GM18498 (cell line): Measurements from ENCODE around the gene AIFM1.
A peak's percentile ranks its signal among the peaks of the same experiment; 100 is the strongest.
"Not testable (repeated sequence)": the region's sequence is repeated elsewhere in the genome, so short reads cannot be mapped to it uniquely, and the experiment has no call there.

Experiments
- ATAC-seq: cut with Tn5 transposase; IDR thresholded peaks from one replicate; pipeline ENCODE4 v1.9.1; 2021; ENCODE audit warnings: mild to moderate bottlenecking, moderate library complexity; ENCODE audit not compliant: unreplicated experiment

Gene AIFM1

DNA sequence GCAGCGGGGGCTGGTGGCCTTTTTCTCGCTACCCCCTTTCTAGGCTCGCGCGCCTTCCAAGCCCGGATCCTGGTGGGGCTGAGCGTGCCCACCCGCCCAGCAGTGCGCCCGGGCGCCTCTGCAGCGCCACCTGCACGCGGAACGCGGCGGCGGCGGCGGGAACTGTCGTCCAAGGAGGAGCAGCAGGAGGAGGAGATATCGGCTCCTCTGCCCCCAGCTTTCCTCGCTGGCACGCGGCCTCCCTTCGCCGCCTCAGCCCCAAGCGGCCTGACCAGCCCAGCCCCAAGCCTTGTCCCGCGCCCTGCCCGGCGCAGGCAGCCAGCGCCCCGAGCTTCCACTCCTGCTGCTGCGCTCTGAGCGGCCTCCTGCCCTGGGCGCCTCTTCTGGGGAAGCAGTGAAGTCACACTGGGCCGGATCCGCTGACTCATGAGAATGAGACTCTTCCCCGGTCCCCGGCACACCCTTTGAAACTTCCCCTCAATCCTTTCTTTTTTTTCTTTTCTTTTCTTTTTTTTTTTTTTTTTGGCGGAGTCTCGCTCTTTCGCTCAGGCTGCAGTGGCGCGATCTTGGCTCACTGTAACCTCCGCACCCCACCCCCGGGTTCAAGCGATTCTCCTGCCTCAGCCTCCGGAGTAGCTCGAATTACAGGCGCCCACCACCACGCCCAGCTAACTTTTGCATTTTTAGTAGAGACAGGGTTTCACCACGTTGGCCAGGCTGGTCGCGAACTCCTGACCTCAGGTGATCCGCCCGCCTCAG lies 44.7 kb downstream of the AIFM1 start:
- ATAC-seq, result peak; percentile 80

DNA sequence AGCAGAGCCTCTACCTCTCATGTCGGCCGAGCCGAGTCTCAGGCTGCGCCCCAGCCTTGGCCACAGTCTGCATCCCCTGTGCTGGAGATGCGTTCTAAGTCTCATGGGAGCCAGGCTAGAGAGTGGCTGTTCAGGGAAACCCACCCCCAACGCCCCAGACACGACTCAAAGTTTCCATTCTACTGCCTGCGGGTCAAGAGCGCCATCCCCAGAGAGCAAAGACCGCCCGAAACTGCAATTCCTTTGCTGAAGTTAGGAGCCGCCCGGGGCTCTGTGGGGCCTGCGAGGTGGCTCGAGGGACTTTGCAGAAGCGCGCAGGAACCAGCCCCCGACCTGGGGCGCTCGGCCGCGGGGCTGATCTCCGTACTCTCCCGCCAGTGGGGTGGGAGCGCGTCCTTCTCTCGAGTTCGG lies 45.3 kb downstream of the AIFM1 start:
- ATAC-seq, result peak; percentile 39

DNA sequence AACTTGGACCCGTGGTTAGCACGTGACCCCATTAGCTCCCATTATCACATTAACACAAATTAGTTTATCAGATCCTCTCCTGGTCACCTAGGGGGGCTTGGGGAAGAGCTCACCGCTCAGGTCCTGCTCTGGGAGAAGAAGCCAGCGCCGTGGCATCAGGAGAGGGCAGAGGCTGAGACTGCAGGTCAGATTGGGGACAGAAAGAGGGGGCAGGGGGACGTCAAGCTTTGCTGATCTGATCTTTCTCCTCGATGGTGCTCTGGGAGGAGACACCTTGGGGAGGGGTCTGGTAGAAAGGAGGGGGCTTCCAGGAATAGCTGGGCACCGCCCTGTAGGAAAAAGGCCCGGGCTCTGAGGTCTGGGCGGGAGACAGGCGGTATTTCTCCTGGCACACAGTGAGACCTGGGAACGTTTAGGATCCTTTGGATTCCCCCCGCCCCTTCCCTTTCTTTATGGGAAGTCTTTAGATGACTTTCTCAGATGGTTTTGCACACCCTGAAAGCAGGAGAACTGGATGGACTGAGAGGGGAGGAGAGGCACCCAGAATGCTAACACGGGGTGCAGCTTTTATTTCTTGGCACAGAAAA lies 46.2 kb downstream of the AIFM1 start:
- ATAC-seq, result no peak

DNA sequence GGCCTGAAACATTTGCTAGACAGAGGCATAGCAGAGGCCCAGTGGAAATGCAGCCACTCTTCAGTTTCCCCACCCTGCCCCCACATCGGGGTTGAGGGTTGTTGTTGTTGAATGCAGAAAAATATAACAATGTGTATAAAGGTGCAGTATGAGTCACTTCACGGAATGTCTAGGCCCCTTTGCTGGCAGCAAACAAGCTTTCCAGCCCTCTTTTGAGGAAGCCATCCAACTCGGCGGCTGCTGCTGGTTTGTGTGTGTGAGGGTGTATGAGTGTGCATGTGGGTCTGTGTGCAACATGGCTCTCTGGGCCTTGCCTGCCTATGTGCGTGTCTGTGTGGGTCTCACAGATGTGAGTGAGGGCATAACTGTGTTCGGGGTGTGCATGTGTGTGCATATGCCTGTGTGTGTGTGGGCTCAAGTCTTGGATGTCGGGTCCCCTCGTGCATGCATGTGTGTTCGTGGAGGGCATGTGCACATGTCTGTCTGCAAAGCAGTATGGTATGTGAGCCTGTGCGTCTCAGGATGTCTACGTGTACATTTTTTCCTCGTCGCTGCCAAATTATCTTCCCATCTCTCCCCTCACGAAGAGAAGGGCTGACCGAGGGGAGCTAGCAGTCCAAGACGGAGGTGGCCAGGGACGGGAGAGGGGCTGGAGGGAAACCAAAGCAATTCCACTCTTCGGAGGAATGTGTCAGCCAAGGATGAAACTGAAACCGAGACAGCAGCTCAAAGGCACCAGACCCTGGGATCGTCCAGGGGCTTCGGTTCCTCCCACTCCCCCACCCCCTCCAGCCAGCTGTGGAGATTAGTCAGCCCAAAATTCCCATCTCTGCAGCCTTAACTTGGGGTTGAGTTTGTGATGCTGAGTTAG lies 47.0 kb downstream of the AIFM1 start:
- no peak for ATAC-seq

DNA sequence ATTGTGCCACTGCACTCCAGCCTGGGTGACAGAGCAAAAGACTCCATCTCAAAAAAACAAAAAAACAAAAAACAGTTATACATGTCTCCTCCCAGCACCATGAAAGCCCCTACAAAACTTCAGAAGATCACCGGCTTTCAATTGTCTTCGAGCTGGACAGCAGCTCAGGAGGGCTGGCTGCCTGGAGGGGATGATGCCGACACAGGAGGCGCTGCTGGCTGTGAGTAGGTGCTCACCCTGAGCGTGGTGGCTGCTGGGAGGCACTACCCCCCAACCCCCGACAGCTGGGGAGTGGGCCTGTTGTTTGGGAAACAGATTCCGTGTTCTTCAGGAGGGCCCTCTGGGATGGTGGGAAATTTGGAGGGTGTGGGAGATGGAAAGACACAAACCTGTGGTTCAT lies 48.5 kb downstream of the AIFM1 start:
- no peak for ATAC-seq

DNA sequence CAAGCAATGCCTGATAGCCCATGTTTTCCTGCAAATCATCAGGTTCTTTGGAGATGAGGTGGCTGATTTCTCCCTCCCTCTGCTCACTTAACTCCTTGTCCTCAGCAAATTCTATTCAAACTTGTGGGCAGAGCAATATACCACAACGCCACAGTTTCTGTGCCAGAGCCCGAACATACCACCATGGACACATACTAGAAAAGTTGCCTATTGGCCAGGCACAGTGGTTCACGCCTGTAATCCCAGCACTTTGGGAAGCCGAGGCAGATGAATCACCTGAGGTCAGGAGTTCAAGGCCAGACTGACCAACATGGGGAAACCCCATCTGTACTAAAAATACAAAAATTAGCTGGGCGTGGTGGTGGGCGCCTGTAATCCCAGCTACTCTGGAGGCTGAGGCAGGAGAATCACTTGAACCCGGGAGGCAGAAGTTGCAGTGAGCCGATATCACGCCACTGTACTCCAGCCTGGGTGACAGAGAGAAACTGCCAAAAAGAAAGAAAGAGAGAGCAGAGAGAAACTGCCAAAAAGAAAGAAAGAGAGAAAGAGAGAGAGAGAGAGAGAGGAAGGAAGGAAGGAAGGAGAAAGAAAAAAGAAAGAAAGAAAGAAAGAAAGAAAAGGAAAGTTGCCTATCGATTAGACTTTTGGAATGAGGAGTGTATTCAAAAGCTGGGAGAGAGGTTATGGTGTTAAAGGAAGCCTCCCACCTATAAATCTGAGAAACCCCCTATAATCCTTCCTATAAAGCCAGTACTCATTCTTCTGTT lies 50.3 kb downstream of the AIFM1 start:
- ATAC-seq, result not testable (repeated sequence)

DNA sequence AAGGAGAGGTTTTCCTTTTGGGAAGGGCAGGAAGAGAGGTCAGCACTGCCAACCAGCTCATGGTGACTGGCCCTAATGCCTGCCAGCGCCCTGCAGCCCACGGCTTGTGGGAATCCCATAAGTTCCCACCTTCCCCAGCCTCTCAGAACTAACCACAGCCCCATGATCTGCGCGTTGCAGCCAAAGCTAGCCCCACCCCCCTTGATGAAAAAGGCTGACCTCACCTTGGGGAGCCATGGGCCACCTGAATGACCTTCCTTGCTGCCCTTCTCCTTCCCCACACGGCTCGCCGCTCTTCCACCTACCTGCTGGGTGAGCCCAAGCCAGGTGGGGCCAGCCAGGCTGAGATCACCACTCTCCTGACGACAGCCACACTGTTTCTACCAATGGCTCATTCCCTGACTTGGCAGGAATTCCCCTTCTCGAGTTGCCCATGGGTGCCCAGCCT lies 51.5 kb downstream of the AIFM1 start:
- ATAC-seq, result no peak

DNA sequence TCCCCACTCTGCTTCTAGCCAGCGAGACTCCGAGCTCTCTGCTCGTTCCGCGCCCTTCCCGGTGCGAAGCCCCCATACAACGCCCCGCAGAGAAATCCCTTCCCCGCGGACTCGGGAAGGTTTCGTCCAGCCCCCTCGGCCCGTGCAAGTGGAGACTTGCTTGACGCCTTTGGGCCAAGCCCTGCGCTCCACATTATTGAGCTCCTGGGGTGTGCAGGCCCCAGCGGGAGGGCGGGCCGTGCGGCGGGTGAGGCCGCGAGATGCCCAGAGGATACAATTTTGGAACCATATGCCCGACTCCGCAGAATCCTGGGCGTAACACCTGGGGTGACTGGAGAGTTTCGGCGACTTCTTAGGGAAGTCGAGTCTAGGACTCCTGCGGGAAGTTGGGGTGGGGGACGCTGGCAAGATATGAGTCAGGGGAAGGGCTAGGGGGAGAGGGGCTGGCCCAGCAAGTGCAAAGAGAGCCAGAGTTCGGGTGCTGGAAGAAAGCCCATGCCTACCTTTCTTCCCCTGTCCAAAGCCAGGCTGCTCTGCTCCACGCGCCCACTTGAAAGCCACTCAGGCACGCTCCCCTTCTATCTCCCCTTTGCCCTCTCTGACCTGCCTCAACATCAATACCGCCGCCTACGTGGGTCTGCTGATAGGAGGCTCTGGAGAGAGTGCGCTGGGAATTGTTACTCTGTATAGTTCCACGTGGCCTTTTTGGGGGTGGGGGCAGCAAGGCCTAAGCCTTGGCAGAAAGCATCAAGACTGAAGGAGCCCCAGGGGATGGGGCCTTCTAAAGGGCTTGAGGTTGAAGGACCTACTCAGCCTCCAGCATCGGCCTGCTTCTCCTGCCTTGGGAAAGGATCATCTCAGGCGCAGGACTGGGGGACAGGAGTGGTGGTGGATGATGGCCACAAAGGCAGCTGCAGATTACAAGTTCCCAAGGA lies 54.2 kb downstream of the AIFM1 start:
- ATAC-seq, result no peak

DNA sequence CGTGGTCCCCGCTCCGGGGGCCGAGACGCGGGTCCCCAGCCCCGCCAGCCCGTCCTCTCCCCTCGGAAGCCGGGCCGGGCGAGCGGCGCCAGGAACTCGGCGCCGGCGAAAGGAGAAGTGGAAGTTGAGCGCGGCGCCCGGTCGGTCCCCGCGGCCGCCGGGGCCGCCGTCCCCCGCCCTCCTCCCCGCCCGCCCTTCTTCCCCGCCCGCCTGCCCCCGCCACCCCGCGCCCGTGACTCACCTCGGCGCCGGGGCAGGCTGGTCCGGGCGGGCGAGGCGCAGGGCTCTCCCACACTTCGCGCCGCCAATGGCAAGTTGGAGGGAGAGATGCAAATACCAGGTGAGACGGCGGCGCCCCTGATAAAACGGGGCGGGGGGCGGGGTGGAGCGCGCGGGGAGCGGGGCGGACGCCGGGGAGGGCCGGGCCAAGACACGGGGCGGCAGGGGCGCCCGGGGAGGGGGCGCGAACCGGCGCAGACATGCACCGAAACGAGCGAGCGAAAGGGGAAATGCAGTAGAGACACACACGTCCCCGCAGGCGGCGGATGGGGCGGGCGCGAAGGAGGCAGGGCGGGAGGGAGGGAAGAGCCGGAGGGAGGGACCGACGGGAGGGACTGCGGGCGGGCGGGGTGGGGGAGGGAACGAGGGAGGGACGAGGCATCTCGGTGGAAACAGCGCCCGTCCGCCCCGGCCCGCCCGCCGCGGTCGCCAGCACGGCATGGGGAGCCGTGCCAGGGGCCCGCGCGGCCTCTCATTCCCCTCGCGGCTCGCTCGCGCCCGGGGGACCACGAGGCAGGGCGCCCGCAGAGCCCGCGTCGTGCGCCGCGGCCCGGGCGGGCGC lies 55.0 kb downstream of the AIFM1 start, which contains the start of gene ELF4:
ELF4 (minus strand) TSS at position 119 of the 841 bp plus-strand sequence. CDS start 29,167 bp downstream, outside the sequence.
- ATAC-seq, result peak; percentile 45

DNA sequence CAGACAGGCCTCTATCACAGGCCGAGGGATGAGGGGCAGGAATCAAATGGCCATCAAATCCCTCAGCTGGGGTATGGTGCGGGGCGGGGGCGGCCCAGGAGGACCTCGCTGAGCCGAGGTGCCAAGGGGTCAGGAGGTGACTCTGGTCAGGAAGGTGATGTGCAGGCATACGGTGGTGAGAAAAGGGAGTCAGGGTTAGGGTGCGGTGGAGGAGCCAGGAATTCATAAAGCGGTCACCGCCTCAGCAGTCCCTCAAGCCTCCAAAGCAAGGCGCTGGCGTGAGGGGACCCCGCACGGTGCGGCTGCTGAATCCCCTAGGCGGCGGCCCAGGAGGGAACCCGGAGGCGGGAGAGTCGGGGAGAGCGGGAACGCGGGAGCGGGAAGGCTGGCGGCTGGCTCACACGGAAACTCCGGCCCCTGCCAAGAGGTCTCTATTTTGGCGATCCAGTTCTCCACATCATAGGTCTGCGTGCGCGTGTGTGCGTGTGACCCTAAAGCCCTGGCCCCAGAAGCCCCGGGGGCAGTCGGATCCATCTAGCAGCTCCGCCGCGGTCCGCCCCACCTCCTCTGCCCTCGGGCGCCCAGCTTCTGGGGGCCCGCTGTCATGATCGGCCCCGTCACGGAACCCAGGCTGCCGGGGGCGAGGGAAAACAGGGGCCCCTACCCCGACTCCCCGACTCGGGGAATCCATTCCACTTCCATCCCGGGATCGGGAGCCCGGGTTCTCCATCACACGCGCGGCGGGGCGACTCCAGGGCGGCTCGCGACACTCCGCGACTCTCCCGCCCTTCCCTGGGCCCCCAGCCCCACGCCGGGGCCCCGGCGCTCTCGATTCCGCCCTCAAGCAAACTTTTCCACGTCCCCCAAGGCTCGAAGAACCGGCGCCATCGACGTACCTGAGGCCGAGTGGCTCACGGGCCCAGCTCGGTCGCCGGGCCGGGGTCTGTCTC lies 55.9 kb downstream of the AIFM1 start:
- ATAC-seq, result peak; percentile 19

DNA sequence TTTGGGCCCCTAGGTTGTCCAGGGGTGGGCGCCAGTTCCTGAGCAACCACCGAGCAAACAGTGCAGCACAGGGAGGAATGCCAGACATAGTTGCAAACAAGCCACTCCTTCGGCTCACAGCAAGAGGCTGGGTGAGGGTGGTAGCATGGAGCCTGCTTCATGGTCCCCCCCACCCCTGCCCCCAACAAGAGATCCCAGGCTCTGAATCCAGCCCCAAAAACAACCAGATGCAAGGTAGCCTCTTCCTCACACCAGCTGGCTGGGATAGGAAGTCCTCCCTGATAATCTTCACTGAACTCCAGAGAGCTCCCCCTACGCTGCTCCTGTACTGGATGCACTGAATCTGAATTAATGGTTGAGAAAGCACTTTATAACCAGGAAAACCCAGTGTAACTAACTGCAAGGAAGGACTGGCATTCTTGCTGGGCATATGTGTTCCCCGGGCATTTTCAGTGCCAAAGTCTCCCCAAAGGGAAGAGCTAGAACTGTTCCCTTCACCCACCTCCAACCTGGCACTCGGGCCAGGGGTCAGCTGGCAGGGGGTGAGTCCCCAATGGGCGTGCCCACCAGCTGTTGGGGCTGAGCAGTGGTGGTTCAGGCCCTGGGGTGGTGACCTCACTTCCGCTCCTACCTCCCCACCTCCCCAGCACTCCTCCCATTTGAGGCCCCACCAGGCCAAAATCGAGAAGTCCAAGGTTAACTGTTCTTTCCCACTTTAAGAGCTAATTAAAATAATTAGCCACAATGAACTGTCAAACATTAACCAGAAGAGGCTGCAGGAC lies 56.8 kb downstream of the AIFM1 start:
- peak; percentile 75 for ATAC-seq

DNA sequence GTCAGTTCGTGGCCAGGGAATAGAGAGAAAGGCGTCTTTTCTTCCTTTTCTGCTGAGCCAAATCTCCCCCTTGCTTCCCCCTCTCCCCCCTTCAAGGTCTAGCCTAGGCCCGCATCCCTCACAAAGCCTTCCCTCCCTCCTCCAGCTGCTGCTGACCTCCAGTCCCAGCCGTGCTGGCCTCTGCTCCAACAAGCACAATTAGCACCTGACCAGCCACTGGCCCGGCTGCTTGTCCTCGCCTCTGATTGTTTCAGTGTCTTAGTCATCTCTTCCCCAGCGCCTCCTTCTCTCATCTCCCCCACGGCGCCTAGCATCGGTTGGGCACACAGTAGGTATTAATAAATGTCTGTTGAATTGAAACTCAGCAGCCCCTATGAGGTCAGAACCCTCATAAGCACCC lies 59.6 kb downstream of the AIFM1 start:
- ATAC-seq, result no peak

DNA sequence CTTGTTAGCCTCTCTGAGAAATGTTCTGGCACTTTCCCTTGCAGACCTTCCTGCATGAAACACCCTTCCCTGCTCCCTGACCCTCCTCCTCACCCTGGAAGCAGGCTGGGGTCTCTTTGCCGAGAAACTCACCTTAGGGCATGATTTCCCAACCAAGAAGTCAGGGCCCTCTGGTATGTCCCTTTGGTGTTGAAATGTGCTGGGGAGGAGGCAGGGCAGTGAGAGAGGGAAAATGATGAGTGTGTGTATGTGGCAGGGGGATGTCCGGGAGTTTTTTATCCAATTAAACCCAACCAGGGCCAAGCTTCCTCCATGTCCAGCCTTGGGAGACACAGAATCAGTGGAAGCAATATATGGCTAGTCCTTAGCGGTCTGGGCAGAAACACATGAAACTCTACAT lies 60.4 kb downstream of the AIFM1 start:
- no peak for ATAC-seq

DNA sequence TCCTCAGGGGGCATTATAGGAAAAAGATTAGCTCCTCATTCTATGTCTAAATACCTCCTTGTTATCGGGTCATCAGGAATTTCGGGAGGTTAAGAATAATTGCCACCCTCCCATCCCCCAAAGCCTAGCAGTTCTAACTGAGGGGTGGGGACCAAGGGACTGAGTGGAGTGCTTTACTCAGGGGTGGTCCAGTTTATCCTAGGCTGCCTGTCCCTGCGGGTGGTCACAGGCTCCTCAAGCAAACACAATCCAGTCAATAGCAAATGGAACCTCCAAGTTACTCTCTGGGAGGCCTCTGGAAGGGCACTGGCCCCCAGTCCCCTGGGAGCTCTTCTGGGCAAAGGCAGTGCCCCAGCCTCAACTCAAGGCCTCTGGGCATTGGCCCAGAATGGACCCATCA lies 62.0 kb downstream of the AIFM1 start:
- no peak for ATAC-seq

DNA sequence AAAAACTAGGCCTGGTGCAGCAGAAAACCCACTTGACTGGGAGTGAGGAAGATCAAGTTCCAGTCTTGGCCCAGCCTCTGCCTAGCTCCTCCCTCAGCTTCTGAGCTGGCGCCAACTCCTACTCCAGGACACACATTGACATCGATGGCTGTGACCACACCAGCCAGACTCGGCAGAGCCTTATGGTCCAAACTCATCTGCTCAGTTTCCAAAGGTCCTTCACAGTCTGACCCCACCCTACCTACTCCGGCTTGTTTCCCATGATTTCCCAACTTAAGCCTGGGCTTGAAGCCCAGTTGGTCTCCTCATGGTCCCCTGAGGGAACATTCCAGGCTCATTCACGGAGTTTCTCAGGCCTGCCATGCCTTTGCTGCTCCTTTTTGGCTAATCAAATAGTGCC lies 65.5 kb downstream of the AIFM1 start:
- ATAC-seq, result no peak

DNA sequence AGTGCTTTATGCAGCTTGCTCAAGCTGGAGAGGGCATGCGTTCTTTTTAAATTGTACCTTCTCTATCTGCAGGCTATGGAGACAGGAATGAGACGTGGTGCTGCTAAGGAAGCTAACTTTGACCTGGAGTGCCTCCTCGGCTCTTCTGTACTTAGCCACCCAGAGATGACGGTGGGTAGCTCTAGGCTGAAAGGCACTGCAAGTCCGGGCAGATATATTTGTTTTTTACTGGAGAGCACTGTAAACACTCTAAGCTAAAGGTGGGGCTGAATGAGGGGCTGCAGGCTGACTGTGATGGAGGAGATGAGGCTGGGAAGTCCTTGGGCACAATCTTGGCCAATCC lies 67.5 kb downstream of the AIFM1 start:
- ATAC-seq, result no peak
